CD4-positive, alpha-beta T cell treated with Interferon alpha-2 for 1 hour (primary cell): ENCODE data around the gene CLCN6.
"Not testable (repeated sequence)": the region's sequence is repeated elsewhere in the genome, so short reads cannot be mapped to it uniquely, and the experiment has no call there.

Experiments
- DNase-seq, 2 donors: peaks; one replicate each; pipeline ENCODE4 v3.0.0-alpha.2; 2020 to 2022

Gene CLCN6

DNA sequence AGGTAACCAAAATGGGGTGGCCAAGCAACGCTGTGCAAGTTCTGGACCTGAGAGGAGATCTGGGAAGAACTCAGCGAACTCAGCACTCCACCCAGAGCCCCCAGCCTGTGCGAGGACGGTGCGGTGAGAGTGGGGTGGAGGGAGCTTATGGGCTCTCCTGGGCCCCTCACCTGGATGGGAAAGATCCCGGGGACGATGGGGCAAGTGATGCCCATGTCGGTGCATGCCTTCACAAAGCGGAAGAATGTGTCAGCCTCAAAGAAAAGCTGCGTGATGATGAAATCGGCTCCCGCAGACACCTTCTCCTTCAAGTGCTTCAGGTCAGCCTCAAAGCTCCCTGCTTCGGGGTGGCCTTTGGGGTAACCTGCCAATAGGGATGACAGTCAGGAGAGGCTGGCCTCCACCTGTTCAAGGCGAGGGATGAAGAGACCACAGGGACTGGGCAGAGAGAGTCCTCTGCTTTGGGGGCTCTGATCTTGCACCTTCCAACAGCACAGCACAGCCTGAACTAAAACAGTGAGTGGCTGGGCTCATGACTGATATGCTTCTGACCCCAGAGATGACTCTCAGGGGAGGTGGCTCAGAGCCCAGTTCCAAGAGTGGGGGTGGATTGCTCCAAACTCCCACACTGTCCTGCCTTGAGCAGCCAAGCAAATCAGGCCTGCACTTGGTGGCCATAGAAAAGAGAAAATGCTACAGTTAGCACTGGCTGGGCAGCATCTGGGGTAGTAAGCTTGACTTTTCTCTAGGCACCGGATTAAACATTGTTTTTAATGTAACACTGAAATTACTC is 9.8 kb upstream of the CLCN6 start:
- no peak for DNase-seq

DNA sequence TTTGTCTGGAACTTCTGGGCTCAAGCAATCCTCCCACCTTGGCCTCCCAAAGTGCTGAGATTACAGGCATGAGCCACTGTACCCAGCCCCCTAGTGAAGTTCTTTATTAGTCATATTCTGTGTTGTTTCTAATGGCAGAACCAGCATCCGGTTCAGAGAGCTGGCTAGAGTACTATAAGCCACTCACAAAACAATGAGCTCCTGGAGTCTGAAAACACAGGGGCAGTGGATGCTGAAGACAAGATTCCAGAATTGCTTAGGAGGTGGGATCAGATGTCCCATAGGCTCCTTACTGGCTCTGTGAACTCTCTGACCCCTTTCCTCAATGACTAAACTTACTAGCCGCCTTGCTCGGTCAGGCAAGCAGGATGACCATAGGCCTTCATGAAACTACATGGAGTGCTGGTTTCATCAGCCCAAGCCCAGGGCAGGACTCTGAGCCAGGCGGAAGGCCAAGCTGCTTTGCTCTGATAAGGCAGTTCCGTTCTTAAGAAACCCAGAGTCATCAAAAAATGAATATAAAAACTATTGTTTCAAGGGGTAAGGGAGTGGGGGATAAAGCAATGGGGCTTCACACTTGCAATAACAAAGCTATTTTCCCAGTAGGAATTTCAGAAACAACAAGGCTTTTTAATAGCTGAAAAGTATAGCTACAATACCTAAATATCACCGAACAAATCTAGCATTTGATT is 8.3 kb upstream of the CLCN6 start:
- no peak for DNase-seq

DNA sequence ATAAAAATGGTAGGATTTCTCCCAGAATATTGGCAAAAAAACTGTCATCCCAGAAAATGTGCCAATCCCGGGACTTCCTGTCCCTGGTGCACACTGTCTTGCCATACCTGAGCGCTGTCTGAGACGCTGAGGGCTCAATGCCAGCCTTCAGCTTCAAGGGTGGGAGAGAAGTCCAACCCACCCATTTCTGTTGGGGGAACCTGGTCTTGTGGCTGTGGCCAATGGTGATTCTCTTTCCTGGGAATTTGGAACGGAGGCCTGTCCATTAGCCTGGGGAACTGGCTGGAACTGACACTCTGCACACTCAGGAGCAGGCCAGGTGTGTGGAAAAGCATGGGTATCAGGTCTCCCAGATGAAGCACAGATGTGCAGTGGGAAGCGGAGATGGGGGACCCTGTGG is 6.9 kb upstream of the CLCN6 start:
- no peak for DNase-seq

DNA sequence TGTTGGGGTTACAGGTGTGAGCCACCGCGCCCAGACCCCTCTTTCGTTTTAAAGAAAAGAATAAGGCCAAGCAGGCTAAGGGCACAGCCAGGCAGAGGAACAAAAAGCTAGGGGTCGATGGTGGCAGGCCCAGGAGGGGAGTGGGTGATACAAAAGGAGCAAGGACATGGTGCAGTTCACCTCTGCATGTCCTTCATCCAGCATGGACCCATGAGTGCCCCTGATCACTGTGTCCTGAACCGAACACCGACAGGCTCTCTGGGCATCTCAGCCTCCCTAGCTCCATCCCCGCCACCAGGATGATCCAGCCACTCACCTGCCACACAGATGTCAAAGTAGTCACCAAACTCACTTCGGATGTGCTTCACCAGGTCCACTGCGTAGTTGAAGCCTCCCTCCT is 6.1 kb upstream of the CLCN6 start:
- DNase-seq: no peak

DNA sequence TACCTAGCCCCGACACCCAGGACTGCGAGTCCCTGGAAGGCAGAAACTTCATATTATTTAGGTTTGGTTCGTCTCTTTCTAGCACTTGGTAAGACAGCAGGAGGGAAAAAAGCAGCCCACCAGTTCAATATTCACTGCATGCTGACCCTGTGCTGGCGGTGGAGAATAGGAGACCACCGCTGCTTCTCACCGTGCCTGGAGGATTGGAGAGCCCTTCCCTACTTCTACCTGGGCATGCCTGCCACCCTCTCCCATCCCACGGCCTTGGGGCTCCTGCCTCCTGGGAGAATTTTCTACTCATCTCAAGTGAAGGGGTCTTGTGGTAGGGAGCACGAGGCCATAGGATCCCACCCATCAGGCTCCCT is 5.6 kb upstream of the CLCN6 start:
- DNase-seq: no peak

DNA sequence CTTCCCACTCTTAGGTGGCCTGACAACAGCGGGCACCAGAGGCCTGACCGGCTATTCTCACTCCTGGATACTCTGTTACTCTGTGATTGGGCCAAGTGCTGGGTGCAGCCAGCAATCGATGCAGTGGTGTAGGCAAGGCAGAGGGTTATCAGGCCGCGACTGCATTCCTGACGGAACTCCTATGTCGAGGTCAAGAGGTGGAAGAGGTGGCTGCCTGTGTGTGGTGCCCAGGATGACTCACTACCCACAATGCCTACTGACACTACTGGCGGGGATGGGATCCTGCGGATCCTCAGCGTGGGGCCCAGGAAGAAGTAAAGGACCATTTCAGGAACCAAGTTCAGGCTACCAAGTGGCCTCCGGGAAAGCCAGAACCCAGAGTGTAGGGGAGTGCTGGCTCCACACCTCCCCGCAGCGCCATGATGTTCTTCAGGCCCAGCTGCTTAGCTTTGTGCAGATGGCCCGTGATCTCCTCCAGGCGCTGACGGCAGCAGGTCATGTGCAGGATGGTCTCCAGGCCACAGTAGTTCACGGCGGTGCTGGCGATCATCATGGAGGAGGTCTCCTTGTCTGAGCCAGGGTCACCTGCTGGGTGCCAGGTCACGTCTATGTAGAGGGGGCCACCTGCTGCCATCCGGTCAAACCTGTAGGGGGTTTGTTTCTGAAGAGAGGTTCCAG is 5.1 kb upstream of the CLCN6 start:
- DNase-seq: no peak

DNA sequence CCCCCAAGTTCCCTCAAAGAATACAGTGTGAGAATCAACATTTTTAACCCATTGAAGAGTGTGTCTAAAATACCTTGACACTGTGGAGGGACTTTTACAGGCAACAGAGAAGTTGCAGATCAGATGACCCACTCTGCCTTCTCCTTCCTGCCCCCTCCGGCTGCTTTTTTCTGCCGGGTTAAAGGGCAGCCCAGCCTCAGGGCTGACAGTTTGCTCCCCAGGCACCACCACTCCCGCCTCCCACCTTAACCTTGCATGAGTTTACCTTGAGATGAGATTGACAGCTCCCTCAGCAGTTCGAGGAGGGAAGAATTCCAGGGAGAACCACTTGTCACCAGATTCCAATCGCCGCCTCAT is 3.4 kb upstream of the CLCN6 start:
- DNase-seq: peak in 1 of 2 donors; percentile 17

DNA sequence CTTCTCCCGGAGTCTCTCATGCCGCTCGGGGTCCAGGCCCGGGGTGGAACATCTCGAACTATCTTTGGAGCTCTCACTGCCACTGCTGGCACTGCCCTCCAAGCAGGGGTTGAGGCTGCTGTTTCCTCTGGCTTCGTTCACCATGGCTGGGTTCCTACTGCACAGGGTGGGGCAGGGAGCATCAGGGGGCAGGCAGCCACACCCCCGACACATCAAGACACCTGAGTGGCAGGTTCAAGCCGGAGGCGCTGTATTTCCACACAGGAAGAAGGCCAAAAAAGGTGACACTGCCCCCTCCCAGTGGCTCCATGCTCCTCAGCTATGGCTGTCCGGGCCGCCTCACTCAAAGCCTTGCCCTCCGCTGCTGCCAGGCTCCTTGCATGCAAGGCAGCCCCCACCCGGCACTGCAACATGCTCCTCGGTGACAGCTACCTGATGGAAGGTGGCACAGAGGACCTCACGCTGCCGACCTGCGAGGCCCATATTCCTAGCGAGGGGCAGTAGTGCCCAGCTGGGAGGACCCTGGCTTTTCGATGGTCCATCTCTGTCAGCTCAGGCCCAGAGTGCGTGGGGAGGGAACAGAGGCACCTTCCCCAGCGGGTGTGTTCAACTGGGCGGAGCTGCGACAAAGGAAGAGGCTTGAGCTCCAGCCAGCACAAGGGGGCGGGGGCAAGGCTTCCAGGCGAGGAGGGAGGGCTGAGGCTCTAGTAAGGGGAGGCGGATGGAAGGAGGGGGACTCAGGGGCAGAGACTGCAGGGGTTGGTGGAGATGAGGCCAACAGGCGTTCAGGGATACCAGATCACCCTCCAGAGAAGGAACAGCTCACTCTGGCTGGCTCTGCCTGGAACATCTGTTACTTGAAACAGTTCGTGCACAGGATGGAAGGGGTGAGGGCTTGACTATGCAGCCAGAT is 2.8 kb upstream of the CLCN6 start:
- DNase-seq: peak; percentile 80 to 83

DNA sequence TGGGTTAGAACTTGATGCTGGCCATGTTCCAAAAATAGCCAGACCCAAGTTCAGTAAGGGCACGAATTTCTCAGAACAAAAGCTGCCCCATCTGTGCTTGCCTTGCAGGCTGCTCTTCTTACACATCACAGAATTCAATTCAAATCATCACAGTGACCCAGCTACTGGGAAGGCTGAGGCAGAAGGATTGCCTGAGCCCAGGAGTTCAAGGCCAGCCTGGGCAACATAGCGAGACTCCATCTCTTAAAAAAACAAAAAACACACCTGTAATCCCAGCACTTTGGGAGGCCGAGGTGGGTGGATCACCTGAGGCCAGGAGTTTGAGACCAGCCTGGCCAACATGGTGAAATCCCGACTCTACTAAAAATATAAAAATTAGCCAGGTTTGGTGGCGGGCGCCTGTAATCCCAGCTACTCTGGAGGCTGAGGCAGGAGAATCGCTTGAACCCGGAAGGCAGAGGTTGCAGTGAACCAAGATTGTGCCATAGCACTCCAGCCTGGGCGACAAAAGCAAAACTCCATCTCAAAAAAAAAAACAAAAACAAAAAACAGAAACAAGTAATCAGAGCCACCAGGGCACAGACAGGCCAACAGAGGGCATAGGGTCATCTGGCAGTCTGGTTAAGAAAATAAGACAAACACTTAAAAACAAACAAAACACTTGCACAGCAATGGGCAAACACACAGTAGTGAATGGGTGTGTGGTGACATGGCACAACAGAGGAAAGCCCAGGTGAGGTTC is 1.9 kb upstream of the CLCN6 start:
- not testable (repeated sequence) for DNase-seq

DNA sequence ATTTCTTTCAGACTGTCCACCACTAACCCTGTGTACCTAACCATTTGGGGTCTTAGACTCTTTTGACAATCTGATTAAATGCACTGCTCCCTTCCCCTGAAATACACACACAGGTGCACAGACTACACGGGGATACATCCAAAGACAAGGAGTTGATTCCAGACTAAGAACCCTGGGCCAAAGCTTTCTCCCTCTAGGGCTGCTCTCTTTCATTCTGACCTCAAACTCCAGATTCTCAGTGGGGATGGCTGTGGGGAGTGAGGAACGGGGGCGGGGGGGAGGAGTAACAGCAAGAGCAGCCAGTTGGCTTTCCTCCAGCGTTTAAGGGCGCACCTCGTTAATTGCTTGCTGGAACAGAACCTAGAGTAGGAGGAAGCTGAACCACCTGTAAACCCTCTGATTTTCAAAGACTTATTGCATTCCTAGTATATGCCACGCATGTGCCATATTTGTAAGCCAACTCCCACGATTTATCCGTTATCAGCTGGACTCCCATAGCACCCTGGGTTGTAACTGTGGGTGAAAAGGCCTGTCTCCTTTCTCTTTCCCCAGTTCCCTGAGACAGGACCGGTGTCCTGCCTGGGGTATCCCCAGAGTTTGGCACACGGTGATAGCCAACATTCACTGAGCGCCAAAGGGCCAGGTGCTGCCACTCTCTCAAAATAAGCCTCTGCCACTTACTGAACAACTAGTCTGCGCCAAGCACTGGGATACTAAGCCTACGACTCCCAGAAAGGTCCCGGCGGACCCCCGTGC is 1.1 kb upstream of the CLCN6 start:
- DNase-seq: peak in 1 of 2 donors; percentile 39

DNA sequence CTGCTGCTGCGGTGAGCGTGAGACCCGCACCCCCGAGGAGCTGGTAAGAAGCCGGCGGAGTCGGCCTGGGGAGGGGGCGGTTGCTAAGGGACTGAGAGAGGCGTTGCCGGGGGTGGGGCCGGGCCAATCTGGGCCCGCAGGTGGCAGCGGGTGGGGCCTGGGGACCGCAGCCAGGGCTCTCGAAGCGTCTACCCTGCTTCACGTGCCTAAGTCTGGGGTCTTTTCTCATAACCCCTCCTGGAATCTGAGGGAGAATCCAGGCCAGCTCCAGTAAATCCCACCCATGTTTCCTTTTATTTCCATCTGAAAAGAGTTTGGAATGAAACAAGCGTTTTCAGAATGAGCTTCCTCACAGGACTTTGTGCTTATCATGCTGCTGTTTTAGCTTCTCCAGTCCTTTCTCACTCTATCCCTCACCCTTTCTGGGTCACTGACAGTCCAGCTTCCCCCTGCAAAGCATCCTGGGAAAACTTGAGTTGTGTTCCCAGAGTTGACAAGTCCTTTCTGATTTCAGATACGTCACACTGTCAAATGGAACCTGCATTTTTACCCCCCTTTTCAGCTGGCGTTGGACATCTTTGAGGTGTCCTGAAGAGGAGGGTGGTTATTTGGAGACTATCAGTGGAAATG is 431 bp downstream of the CLCN6 start:
- DNase-seq: peak; percentile 19 to 24

DNA sequence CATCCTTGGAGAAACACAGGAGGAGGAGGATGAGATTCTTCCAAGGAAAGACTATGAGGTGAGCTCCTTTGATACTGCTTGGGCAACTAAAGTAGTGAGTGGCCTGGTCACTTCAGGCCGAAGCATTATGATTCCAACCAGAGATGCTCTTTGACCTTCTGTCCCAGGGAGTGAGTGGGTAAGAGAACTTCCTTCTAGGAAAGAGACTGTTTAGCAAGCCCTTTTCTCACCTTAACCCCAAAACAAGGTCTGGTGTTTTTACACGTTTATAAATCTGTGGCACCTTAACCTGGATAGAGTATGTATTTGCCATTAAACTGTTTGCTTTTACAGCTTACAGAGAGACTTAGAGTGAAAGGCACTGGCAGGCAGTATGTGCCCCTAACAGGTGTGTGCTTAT is 1.1 kb downstream of the CLCN6 start:
- no peak for DNase-seq

DNA sequence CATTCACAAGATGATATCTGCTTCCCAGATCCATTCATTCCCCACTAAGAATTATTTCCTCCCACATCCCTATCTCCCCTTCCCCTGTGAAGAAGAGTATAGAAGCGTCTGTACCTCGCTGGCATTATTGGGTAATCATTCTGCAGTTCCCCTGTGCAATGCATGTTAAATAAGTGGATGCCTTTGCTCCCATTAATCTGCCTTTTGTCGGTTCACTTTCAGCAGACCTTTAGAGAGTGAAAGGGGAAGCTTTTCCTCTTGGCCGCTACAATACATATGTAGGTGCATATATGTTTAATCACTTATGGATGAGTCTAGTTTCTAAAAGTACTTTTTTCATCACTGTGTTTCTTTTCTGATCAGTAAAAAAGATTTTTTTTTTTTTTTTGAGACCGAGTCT is 7.0 kb downstream of the CLCN6 start:
- no peak for DNase-seq

DNA sequence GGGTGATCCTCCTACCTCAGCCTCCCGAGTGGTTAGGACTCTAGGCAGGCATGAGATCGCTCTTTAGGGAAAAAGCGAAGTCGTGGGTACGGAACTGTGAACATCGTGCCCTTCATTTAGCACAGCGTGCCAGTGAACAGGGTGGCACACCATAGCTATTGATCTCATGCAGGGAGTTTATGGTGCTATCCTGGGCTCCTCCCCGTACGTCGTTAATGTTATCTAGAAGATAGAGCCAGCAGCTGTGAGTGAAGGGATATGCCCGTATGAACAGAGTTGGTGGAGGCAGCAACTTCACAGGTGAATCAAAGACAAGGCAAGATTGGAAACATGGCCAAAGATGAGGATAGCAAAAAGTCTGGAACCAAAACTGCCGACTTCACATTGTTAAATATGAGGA is 11.2 kb downstream of the CLCN6 start:
- DNase-seq: no peak

DNA sequence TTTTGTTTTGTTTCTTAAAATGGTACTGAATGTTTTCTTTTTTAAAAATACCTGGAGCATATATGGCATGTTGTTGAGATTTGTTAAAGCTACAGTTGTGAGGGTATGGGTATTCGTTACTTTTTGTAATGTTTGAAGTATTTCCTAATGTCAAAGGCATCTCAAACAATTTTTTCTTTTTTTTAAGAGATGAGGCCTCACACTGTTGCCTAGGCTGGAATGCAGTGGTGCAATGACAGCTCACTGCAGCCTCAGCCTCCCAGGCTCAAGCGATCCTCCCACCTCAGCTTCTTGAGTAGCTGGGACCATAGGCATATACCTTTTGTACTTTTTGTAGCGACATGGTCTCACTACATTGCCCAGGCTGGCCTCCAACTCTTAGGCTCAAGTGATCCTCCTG is 16.1 kb downstream of the CLCN6 start:
- no peak for DNase-seq

DNA sequence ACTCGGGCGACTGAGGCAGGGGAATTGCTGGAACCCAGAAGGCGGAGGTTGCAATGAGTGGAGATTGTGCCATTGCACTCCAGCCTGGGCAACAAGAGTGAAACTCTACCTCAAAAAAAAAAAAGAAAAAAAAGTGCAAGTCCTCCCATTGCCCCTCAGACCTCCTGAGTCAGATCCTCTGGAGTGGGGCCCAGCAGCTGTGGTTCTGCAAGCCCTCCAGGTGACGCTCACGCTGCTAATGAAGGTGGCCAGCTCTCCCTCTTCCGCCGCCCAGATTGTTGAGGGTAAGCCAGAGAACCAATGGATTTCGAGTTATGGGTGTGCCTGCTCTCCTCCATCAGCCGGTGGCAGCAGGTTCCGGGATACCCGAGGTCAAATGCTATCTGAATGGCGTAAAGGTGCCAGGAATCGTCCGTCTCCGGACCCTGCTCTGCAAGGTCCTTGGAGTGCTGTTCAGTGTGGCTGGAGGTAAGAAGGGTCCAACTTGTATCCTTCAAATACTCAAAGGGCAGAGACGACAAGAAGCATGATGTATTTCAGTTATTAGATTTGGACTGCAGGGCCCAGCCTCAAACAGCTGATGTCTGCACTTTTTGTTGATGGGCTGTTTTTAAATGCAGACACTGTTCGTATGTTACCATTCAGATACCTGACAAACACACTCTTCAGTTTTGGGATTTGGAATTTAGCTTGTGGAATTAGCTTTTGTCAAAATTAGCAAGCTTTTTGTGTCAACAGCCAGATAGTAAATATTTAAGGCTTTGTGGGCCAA is 17.6 kb downstream of the CLCN6 start:
- DNase-seq: no peak

DNA sequence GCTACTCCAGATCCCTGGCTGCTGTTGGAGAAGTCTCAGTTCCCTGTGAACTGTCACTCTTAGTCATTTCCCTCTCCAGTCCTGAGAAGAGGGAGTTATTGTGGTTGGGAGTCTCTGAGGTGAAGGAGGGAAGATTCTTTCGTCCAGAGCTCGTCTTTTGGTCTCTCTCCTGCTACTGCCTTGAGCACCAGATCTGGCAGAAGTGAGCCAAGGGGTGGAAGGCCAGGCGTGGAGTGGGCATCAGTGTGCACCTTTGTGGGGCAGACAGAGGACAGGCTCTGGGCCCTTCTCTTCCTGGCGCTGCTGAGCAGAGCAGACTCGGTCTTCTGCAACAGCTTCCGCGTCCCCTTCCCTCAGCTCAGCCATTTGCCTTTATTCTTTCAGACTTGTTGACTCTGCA is 19.1 kb downstream of the CLCN6 start:
- DNase-seq: no peak

DNA sequence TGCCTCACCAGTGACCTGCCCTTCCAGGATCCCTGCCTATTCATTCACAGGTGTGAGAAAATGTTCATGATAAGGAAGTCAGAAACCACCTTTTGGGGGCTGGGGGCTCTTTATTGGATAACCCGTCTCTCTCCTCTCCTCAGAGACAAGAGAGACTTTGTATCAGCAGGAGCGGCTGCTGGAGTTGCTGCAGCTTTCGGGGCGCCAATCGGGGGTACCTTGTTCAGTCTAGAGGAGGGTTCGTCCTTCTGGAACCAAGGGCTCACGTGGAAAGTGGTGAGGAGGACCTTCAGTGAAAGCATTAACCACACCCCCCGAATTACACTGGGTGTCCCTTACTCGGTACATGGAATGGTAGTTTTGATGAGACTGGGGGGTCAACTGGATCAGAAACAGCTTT is 21.0 kb downstream of the CLCN6 start:
- no peak for DNase-seq

DNA sequence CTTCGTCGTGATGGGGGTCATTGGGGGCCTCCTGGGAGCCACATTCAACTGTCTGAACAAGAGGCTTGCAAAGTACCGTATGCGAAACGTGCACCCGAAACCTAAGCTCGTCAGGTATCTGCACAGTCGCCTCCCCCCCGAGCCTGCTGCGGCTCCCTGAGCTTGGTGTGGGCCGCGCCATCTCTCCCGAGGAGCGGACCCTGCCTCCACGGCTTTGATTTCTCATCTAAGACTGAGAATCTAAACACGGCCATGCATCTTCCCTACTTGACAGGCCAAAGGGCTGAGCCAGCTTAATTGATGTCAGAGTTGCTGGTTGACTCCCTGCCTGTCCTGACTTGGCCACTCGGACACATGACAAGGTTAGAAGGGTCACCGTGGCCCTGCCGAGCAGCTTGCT is 22.5 kb downstream of the CLCN6 start:
- DNase-seq: no peak
